HEK293 (cell line): ENCODE measurements around the gene SLC7A10.

Experiments used
- BCL11A ChIP-seq: fragments of 450-650 bp; formaldehyde crosslinking; IDR thresholded peaks from 2 replicates; pipeline ENCODE4 v1.5.1; 2016; ENCODE audit warnings: low read depth, missing biosample characterization, missing genetic modification characterization
- EGR2 ChIP-seq: fragments of 450-650 bp; formaldehyde crosslinking; IDR thresholded peaks from 2 replicates; pipeline ENCODE4 v1.5.1; 2016; ENCODE audit warnings: low read depth, missing biosample characterization, missing genetic modification characterization
- GFI1B ChIP-seq: fragments of 450-650 bp; formaldehyde crosslinking; IDR thresholded peaks from 2 replicates; pipeline ENCODE4 v1.5.1; 2016; ENCODE audit warnings: missing biosample characterization, missing genetic modification characterization
- IKZF3 ChIP-seq: fragments of 450-650 bp; IDR thresholded peaks from 2 replicates; pipeline ENCODE4 v1.5.0; 2018; ENCODE audit warnings: missing biosample characterization, mild to moderate bottlenecking, missing genetic modification characterization, moderate library complexity
- PRDM1 ChIP-seq: fragments of 450-650 bp; formaldehyde crosslinking; IDR thresholded peaks from 2 replicates; pipeline ENCODE4; 2016; ENCODE audit warnings: missing biosample characterization, missing genetic modification characterization
- SCRT1 ChIP-seq: fragments of 450-650 bp; formaldehyde crosslinking; IDR thresholded peaks from 2 replicates; pipeline ENCODE4 v1.5.1; 2016; ENCODE audit warnings: missing biosample characterization, missing genetic modification characterization, borderline replicate concordance
- SP7 ChIP-seq: fragments of 450-650 bp; formaldehyde crosslinking; IDR thresholded peaks from 2 replicates; pipeline ENCODE4 v1.5.1; 2016; ENCODE audit warnings: missing biosample characterization, missing genetic modification characterization
- ZBTB8A ChIP-seq: fragments of 450-650 bp; formaldehyde crosslinking; IDR thresholded peaks from 2 replicates; pipeline ENCODE4 v1.5.1; 2016; ENCODE audit warnings: missing biosample characterization, missing genetic modification characterization
- ZIC2 ChIP-seq: fragments of 450-650 bp; formaldehyde crosslinking; IDR thresholded peaks from 2 replicates; pipeline ENCODE4 v1.5.1; 2016; ENCODE audit warnings: missing biosample characterization, missing genetic modification characterization
- ZNF214 ChIP-seq: fragments of 450-650 bp; formaldehyde crosslinking; IDR thresholded peaks from 2 replicates; pipeline ENCODE4 v1.5.1; 2017; ENCODE audit warnings: missing biosample characterization, mild to moderate bottlenecking, missing genetic modification characterization, borderline replicate concordance
- ZNF239 ChIP-seq: fragments of 450-650 bp; formaldehyde crosslinking; IDR thresholded peaks from 2 replicates; pipeline ENCODE4 v1.5.1; 2016; ENCODE audit warnings: missing biosample characterization, missing genetic modification characterization
- ZNF341 ChIP-seq: fragments of 450-650 bp; formaldehyde crosslinking; IDR thresholded peaks from 2 replicates; pipeline ENCODE4; 2016; ENCODE audit warnings: low read depth, missing biosample characterization, missing genetic modification characterization
- ZNF354C ChIP-seq: fragments of 450-650 bp; formaldehyde crosslinking; IDR thresholded peaks from 2 replicates; pipeline ENCODE4 v1.5.1; 2016; ENCODE audit warnings: missing biosample characterization, missing genetic modification characterization, low read depth, borderline replicate concordance
- ZNF426 ChIP-seq: fragments of 450-650 bp; formaldehyde crosslinking; IDR thresholded peaks from 2 replicates; pipeline ENCODE4 v1.5.1; 2017; ENCODE audit warnings: missing biosample characterization, missing genetic modification characterization, mild to moderate bottlenecking, inconsistent platforms, moderate library complexity
- ZNF449 ChIP-seq: fragments of 450-650 bp; formaldehyde crosslinking; IDR thresholded peaks from 2 replicates; pipeline ENCODE4 v1.5.1; 2017; ENCODE audit warnings: missing biosample characterization, mild to moderate bottlenecking, missing genetic modification characterization, moderate library complexity
- ZNF473 ChIP-seq: fragments of 450-650 bp; formaldehyde crosslinking; IDR thresholded peaks from 2 replicates; pipeline ENCODE4 v1.5.1; 2017; ENCODE audit warnings: missing biosample characterization, missing genetic modification characterization
- ZNF529 ChIP-seq: fragments of 450-650 bp; formaldehyde crosslinking; IDR thresholded peaks from 2 replicates; pipeline ENCODE4 v1.5.1; 2017; ENCODE audit warnings: missing genetic modification characterization, missing biosample characterization; ENCODE audit not compliant: insufficient replicate concordance
- ZNF548 ChIP-seq: fragments of 450-650 bp; formaldehyde crosslinking; IDR thresholded peaks from 2 replicates; pipeline ENCODE4 v1.5.1; 2016; ENCODE audit warnings: missing biosample characterization, missing genetic modification characterization
- ZNF558 ChIP-seq: fragments of 450-650 bp; formaldehyde crosslinking; IDR thresholded peaks from 2 replicates; pipeline ENCODE4 v1.5.1; 2016; ENCODE audit warnings: missing biosample characterization, missing genetic modification characterization
- ZNF596 ChIP-seq: fragments of 450-650 bp; IDR thresholded peaks from 2 replicates; pipeline ENCODE4 v1.5.0; 2018; ENCODE audit warnings: missing biosample characterization, mild to moderate bottlenecking, missing genetic modification characterization, moderate library complexity
- ZNF600 ChIP-seq: fragments of 450-650 bp; formaldehyde crosslinking; IDR thresholded peaks from 2 replicates; pipeline ENCODE4 v1.5.1; 2016; ENCODE audit warnings: missing biosample characterization, missing genetic modification characterization
- ZNF677 ChIP-seq: fragments of 450-650 bp; IDR thresholded peaks from 2 replicates; pipeline ENCODE4 v1.5.0; 2018; ENCODE audit warnings: missing biosample characterization, mild to moderate bottlenecking, missing genetic modification characterization, moderate library complexity
- ZNF768 ChIP-seq: fragments of 450-650 bp; formaldehyde crosslinking; IDR thresholded peaks from 2 replicates; pipeline ENCODE4 v1.5.1; 2018; ENCODE audit warnings: missing biosample characterization, mild to moderate bottlenecking, missing genetic modification characterization
- TF ChIP-seq, protein P1 (sequence below): fragments of 450-650 bp; formaldehyde crosslinking; IDR thresholded peaks from 2 replicates; pipeline ENCODE4 v1.5.1; 2016; ENCODE audit warnings: missing biosample characterization, missing genetic modification characterization
- TF ChIP-seq, protein P2 (sequence below): fragments of 450-650 bp; formaldehyde crosslinking; IDR thresholded peaks from 2 replicates; pipeline ENCODE4 v1.5.1; 2016; ENCODE audit warnings: missing biosample characterization, missing genetic modification characterization
- TF ChIP-seq, protein P3 (sequence below): fragments of 450-650 bp; formaldehyde crosslinking; IDR thresholded peaks from 2 replicates; pipeline ENCODE4 v1.5.1; 2016; ENCODE audit warnings: missing biosample characterization, missing genetic modification characterization, borderline replicate concordance
- TF ChIP-seq, protein P4 (sequence below): fragments of 450-650 bp; formaldehyde crosslinking; IDR thresholded peaks from 2 replicates; pipeline ENCODE4 v1.5.1; 2016; ENCODE audit warnings: missing biosample characterization, missing genetic modification characterization

Gene SLC7A10

GRCh38 chr19:33248954-33249613 lies 23.4 kb upstream of the SLC7A10 start (continued):
- TF ChIP-seq ZNF558 (tag by site-specific recombination) (no peak), ZIC2 (tag by site-specific recombination) (no peak), IKZF3 (peak; percentile 73; the same call in 1 of the 2 replicates), BCL11A (tag by site-specific recombination) (0 out of 2 replicates have a peak, but pooled peaks have one; percentile 11), GFI1B (tag by site-specific recombination) (no peak), SP7 (no peak), ZNF354C (tag by site-specific recombination) (no peak), ZNF529 (tag by site-specific recombination) (no peak), ZNF473 (tag by site-specific recombination) (no peak), ZBTB8A (0 out of 2 replicates have a peak, but pooled peaks have one; percentile 45), ZNF768 (tag by site-specific recombination) (no peak), SCRT1 (no peak), ZNF239 (no peak), ZNF596 (tag by site-specific recombination) (no peak), ZNF214 (no peak), ZNF548 (tag by site-specific recombination) (no peak), ZNF449 (tag by site-specific recombination) (no peak), ZNF341 (tag by site-specific recombination) (no peak), ZNF600 (peak; percentile 60; the same call in 1 of the 2 replicates), PRDM1 (tag by site-specific recombination) (no peak), EGR2 (peak; percentile 35; the same call in 1 of the 2 replicates), ZNF426 (tag by site-specific recombination) (no peak), ZNF677 (no peak)
- TF ChIP-seq, protein P1, sequence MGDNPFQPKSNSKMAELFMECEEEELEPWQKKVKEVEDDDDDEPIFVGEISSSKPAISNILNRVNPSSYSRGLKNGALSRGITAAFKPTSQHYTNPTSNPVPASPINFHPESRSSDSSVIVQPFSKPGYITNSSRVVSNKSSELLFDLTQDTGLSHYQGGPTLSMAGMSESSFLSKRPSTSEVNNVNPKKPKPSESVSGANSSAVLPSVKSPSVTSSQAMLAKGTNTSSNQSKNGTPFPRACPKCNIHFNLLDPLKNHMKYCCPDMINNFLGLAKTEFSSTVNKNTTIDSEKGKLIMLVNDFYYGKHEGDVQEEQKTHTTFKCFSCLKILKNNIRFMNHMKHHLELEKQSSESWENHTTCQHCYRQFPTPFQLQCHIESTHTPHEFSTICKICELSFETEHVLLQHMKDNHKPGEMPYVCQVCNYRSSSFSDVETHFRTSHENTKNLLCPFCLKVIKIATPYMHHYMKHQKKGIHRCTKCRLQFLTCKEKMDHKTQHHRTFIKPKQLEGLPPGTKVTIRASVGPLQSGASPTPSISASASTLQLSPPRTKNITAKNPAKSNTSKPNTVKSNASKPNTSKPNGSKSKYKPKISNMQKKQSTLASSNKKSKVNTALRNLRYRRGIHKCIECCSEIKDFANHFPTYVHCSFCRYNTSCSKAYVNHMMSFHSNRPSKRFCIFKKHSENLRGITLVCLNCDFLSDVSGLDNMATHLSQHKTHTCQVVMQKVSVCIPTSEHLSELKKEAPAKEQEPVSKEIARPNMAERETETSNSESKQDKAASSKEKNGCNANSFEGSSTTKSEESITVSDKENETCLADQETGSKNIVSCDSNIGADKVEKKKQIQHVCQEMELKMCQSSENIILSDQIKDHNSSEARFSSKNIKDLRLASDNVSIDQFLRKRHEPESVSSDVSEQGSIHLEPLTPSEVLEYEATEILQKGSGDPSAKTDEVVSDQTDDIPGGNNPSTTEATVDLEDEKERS = no peak
- TF ChIP-seq, protein P2, sequence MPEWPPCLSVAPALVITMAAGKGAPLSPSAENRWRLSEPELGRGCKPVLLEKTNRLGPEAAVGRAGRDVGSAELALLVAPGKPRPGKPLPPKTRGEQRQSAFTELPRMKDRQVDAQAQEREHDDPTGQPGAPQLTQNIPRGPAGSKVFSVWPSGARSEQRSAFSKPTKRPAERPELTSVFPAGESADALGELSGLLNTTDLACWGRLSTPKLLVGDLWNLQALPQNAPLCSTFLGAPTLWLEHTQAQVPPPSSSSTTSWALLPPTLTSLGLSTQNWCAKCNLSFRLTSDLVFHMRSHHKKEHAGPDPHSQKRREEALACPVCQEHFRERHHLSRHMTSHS (tag by site-specific recombination) = no peak
- TF ChIP-seq, protein P3, sequence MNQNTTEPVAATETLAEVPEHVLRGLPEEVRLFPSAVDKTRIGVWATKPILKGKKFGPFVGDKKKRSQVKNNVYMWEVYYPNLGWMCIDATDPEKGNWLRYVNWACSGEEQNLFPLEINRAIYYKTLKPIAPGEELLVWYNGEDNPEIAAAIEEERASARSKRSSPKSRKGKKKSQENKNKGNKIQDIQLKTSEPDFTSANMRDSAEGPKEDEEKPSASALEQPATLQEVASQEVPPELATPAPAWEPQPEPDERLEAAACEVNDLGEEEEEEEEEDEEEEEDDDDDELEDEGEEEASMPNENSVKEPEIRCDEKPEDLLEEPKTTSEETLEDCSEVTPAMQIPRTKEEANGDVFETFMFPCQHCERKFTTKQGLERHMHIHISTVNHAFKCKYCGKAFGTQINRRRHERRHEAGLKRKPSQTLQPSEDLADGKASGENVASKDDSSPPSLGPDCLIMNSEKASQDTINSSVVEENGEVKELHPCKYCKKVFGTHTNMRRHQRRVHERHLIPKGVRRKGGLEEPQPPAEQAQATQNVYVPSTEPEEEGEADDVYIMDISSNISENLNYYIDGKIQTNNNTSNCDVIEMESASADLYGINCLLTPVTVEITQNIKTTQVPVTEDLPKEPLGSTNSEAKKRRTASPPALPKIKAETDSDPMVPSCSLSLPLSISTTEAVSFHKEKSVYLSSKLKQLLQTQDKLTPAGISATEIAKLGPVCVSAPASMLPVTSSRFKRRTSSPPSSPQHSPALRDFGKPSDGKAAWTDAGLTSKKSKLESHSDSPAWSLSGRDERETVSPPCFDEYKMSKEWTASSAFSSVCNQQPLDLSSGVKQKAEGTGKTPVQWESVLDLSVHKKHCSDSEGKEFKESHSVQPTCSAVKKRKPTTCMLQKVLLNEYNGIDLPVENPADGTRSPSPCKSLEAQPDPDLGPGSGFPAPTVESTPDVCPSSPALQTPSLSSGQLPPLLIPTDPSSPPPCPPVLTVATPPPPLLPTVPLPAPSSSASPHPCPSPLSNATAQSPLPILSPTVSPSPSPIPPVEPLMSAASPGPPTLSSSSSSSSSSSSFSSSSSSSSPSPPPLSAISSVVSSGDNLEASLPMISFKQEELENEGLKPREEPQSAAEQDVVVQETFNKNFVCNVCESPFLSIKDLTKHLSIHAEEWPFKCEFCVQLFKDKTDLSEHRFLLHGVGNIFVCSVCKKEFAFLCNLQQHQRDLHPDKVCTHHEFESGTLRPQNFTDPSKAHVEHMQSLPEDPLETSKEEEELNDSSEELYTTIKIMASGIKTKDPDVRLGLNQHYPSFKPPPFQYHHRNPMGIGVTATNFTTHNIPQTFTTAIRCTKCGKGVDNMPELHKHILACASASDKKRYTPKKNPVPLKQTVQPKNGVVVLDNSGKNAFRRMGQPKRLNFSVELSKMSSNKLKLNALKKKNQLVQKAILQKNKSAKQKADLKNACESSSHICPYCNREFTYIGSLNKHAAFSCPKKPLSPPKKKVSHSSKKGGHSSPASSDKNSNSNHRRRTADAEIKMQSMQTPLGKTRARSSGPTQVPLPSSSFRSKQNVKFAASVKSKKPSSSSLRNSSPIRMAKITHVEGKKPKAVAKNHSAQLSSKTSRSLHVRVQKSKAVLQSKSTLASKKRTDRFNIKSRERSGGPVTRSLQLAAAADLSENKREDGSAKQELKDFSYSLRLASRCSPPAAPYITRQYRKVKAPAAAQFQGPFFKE (tag by site-specific recombination) = no peak
- TF ChIP-seq, protein P4, sequence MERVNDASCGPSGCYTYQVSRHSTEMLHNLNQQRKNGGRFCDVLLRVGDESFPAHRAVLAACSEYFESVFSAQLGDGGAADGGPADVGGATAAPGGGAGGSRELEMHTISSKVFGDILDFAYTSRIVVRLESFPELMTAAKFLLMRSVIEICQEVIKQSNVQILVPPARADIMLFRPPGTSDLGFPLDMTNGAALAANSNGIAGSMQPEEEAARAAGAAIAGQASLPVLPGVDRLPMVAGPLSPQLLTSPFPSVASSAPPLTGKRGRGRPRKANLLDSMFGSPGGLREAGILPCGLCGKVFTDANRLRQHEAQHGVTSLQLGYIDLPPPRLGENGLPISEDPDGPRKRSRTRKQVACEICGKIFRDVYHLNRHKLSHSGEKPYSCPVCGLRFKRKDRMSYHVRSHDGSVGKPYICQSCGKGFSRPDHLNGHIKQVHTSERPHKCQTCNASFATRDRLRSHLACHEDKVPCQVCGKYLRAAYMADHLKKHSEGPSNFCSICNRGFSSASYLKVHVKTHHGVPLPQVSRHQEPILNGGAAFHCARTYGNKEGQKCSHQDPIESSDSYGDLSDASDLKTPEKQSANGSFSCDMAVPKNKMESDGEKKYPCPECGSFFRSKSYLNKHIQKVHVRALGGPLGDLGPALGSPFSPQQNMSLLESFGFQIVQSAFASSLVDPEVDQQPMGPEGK (tag by site-specific recombination) = no peak
